HCT116 (cell line): ENCODE data around the gene SEMA5A. TPM values are rescaled to one million over a fixed set of nuclear protein-coding genes. Genes with fewer than 3 reads are reported as not detected.

Experiments used
- ATAC-seq: fragments of 200-7000 bp; cut with Tn5 transposase; 2 replicates; pipeline ENCODE4 v1.9.1; 2020; ENCODE audit warnings: mild to moderate bottlenecking, moderate library complexity
- BruUV-seq: library from RNA; stranded (reverse); fragments of 400-500 nt; replicated peaks from 2 replicates; lab custom pipeline; 2021; lab: Mats Ljungman, UMichigan
- CTCF ChIA-PET: fragments of 300-600 bp; sonication (Branson Sonifier 250); formaldehyde crosslinking; loops from one replicate; lab custom pipeline; 2021; ENCODE audit warnings: antibody characterized with exemption; lab: Charles Lee
- POLR2A ChIA-PET: fragments of 300-600, 350-600 bp; sonication (Branson Sonifier 250); formaldehyde crosslinking; loops from one replicate; lab custom pipeline; 2021; ENCODE audit warnings: antibody characterized with exemption; lab: Charles Lee
- RAD21 ChIA-PET, 2 experiments: fragments of 300-600 bp; sonication (Branson Sonifier 250); formaldehyde crosslinking; loops; one replicate each; lab custom pipeline; 2023; ENCODE audit warnings: low total read pairs in 2 of 2; ENCODE audit not compliant: uncharacterized antibody in 2 of 2, unreplicated experiment in 2 of 2, low non-redundant PET in 1 of 2; lab: Charles Lee
- DNase-seq: peaks from one replicate; pipeline ENCODE4 v3.0.0-alpha.2; 2010; ENCODE audit warnings: low read depth, low spot score
- H2AFZ ChIP-seq: fragments of 200-600 bp; shearing (Covaris generic), sonication (generic); 2 replicates; pipeline ENCODE4 v1.6.1; 2017; ENCODE audit warnings: low read depth, mixed run types, mixed read lengths, antibody characterized with exemption, low read length; ENCODE audit not compliant: poor library complexity, severe bottlenecking
- H3K27ac ChIP-seq: 2 replicates; pipeline ENCODE4 v1.5.1; 2012; ENCODE audit warnings: low read depth, low read length
- H3K27me3 ChIP-seq: fragments of 200-600 bp; sonication (generic); 2 replicates; pipeline ENCODE4 v1.6.1; 2016; ENCODE audit warnings: mixed run types, low read length, mixed read lengths; ENCODE audit not compliant: insufficient read depth
- H3K36me3 ChIP-seq, 2 experiments: fragments of 200-500 bp in 1 of 2; fragments of 200-600 bp in 1 of 2; sonication (Bioruptor generic) in 1 of 2; sonication (generic) in 1 of 2; 2 replicates each; pipeline versions ENCODE4 v1.5.1 to v1.6.1; 2014 to 2016; ENCODE audit warnings: low read length in 2 of 2, inconsistent platforms in 1 of 2, mixed read lengths in 1 of 2, mixed run types in 1 of 2; ENCODE audit not compliant: insufficient read depth in 2 of 2, control insufficient read depth in 1 of 2
- H3K4me1 ChIP-seq, 2 experiments: fragments of 200-600 bp in 1 of 2; sonication (generic) in 1 of 2; 2 replicates each; pipeline versions ENCODE4 v1.5.1 to v1.6.1; 2012 to 2017; ENCODE audit warnings: low read length in 2 of 2, inconsistent platforms in 1 of 2, mild to moderate bottlenecking in 1 of 2, mixed read lengths in 1 of 2, mixed run types in 1 of 2, moderate library complexity in 1 of 2; ENCODE audit not compliant: insufficient read depth in 2 of 2, control insufficient read depth in 1 of 2
- H3K4me2 ChIP-seq: fragments of 200-600 bp; sonication (generic); 2 replicates; pipeline ENCODE4 v1.6.1; 2017; ENCODE audit warnings: mixed run types, low read length, mixed read lengths
- H3K4me3 ChIP-seq, 2 experiments: fragments of 200-600 bp in 1 of 2; sonication (generic) in 1 of 2; replicated peaks in 1 of 2; 2 replicates each; pipeline ENCODE4 v1.5.1; 2011 to 2016; ENCODE audit warnings: low read length in 2 of 2, control low read depth in 1 of 2, low read depth in 1 of 2, mild to moderate bottlenecking in 1 of 2, mixed read lengths in 1 of 2, mixed run types in 1 of 2
- H3K79me2 ChIP-seq: fragments of 200-600 bp; sonication (generic); 2 replicates; pipeline ENCODE4 v1.6.1; 2017; ENCODE audit warnings: mild to moderate bottlenecking, mixed run types, low read length, moderate library complexity, mixed read lengths; ENCODE audit not compliant: insufficient read depth
- H3K9ac ChIP-seq: fragments of 200-600 bp; sonication (generic); 2 replicates; pipeline ENCODE4 v1.6.1; 2016; ENCODE audit warnings: low read length, mixed read lengths
- H3K9me2 ChIP-seq: fragments of 200-600 bp; sonication (generic), shearing (Covaris generic); 2 replicates; pipeline ENCODE4 v1.6.1; 2017; ENCODE audit warnings: mixed run types, mild to moderate bottlenecking, moderate library complexity; ENCODE audit not compliant: insufficient read depth
- H3K9me3 ChIP-seq, 2 experiments: fragments of 200-500 bp in 1 of 2; fragments of 200-600 bp in 1 of 2; sonication (Bioruptor generic) in 1 of 2; sonication (generic) in 1 of 2; 2 replicates each; pipeline ENCODE4 v1.6.1; 2014 to 2017; ENCODE audit warnings: low read length in 2 of 2, mixed read lengths in 2 of 2, inconsistent platforms in 1 of 2, low read depth in 1 of 2, mild to moderate bottlenecking in 1 of 2, mixed run types in 1 of 2, moderate library complexity in 1 of 2; ENCODE audit not compliant: control insufficient read depth in 1 of 2, insufficient read depth in 1 of 2
- H4K20me1 ChIP-seq: fragments of 200-600 bp; sonication (generic), shearing (Covaris generic); 2 replicates; pipeline ENCODE4 v1.6.1; 2017; ENCODE audit warnings: mixed run types, mild to moderate bottlenecking, moderate library complexity; ENCODE audit not compliant: insufficient read depth
- ATF3 ChIP-seq: IDR thresholded peaks from 2 replicates; pipeline ENCODE4 v1.6.1; 2012
- CBX3 ChIP-seq: IDR thresholded peaks from 2 replicates; pipeline ENCODE4 v1.6.1; 2012; ENCODE audit warnings: low read depth
- CTCF ChIP-seq, 3 experiments: fragments of 200-600 bp in 1 of 3; sonication (generic) in 1 of 3; IDR thresholded peaks in 2 of 3; conservative IDR thresholded peaks in 1 of 3; 2 replicates each; pipeline ENCODE4 v1.5.1; 2012 to 2017; ENCODE audit warnings: low read depth in 2 of 3, low read length in 2 of 3, antibody characterized with exemption in 1 of 3, borderline replicate concordance in 1 of 3, control low read depth in 1 of 3, mild to moderate bottlenecking in 1 of 3, mixed read lengths in 1 of 3, mixed run types in 1 of 3, moderate library complexity in 1 of 3; ENCODE audit not compliant: insufficient read depth in 1 of 3
- EGR1 ChIP-seq: IDR thresholded peaks from 2 replicates; pipeline ENCODE4 v1.6.1; 2012; ENCODE audit warnings: low read depth
- EZH2phosphoT487 ChIP-seq: fragments of 200-600 bp; IDR thresholded peaks from 2 replicates; pipeline ENCODE4 v1.6.1; 2018; ENCODE audit warnings: antibody characterized with exemption, borderline replicate concordance
- POLR2A ChIP-seq: IDR thresholded peaks from 2 replicates; pipeline ENCODE4 v1.7.0; 2011; ENCODE audit warnings: borderline replicate concordance; ENCODE audit not compliant: insufficient read depth, insufficient read length; ENCODE audit errors: extremely low read depth
- POLR2AphosphoS5 ChIP-seq: IDR thresholded peaks from 2 replicates; pipeline ENCODE4 v1.6.1; 2011; ENCODE audit warnings: mild to moderate bottlenecking, low read depth, low read length, moderate library complexity
- SRF ChIP-seq: IDR thresholded peaks from 2 replicates; pipeline ENCODE4 v1.6.1; 2012; ENCODE audit warnings: low read depth
- YY1 ChIP-seq: IDR thresholded peaks from 2 replicates; pipeline ENCODE4 v1.6.1; 2011; ENCODE audit warnings: low read length, low read depth, moderate library complexity, mild to moderate bottlenecking; ENCODE audit not compliant: insufficient replicate concordance; ENCODE audit errors: extremely low read depth
- ZFX ChIP-seq: fragments of 450-650 bp; IDR thresholded peaks from 2 replicates; pipeline ENCODE4 v1.6.1; 2017
- ZNF274 ChIP-seq: fragments of 200-500 bp; sonication (Bioruptor generic); IDR thresholded peaks from 2 replicates; pipeline ENCODE4 v1.6.1; 2014; ENCODE audit warnings: mild to moderate bottlenecking, low read depth, low read length, inconsistent platforms
- intact Hi-C: fragments of 100-400 bp; cut with micrococcal nuclease; formaldehyde crosslinking; loops from 2 replicates; pipeline ENCODE4 v1.10.0; 2022
- total RNA-seq: library from RNA; stranded (reverse); gene quantifications from one replicate; pipeline ENCODE4 v1.2.1, GENCODE V29; 2021; ENCODE audit not compliant: unreplicated experiment

SEMA5A gene
- total RNA-seq, 1 experiment from 2014 or later = 0.02 TPM

DNA sequence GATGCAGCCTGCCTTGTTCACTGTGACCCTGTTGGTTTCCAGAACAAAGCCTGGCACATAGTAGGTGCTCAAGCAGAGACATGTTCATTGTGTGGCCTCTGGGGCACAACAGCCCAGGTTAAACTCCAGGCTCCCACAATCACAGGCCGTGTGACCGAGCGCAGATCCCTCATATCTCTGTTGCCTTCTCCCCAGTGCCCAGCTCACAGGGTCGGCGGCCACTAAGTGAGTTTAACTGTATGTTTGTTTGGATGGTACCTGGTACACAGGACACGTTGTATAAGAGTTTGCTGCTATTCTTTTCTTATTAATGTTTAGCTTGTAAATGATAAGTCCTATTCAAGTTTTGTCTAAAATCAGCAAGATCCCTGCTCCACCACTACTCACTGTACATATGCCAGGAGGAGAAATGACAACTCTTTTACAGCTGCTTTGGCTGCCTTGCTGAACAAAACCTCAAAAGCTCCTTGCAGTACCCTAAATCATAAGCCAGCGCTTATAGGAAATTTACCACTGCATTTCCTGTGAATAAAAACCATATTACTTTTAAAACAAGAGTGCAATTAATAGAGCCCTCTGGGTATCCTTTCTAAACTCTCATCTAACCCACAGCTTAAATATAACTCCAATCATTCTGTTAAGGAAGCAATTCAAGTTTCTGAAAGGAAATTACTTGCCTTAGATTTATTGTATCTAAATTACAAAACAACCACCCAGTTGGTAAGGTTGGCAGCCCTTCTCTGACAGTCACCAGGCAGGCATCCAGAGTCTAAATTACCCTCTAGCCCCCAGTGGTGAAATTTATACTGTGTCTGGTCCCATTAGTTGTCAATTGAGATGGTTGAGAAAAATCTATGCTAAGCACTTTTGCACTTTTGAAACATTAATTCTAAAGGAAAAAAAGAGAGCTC is 379.4 kb downstream of the SEMA5A start:
- Histone ChIP-seq H3K36me3 (no peaks in the 10 kb centered on the region), H3K79me2 (no peaks in the 10 kb centered on the region), H3K9ac (no peak overlapping the region), H3K27ac (no peak overlapping the region), H3K4me1 (no peaks in the 10 kb centered on the region), H4K20me1 (no peaks in the 10 kb centered on the region), H3K4me3 (no peak overlapping the region), H3K9me3 (peaks cover 0 to 16% of the 10 kb centered on the region in 2 experiments; a peak in 2 of 4 replicates), H3K9me2 (no peaks in the 10 kb centered on the region), H3K4me2 (no peak overlapping the region), H2AFZ (no peak overlapping the region), H3K27me3 (no peaks in the 10 kb centered on the region)
- CTCF ChIA-PET = no interaction called here
- BruUV-seq = no TSS peak
- TF ChIP-seq POLR2A = no peak
- TF ChIP-seq ZNF274 = no peak
- TF ChIP-seq ATF3 = no peak
- TF ChIP-seq POLR2AphosphoS5 = no peak
- TF ChIP-seq EZH2phosphoT487 = no peak
- no peak for TF ChIP-seq CTCF (IDR thresholded peaks at IDR 0.05 in 2 of 3, conservative IDR thresholded peaks at IDR 0.05 in 1 of 3; ENCODE audit: borderline replicate concordance in 1 of 3, insufficient read depth in 1 of 3, low read depth in 2 of 3, low read length in 2 of 3)
- no peak for TF ChIP-seq YY1
- no peak for TF ChIP-seq ZFX
- TF ChIP-seq SRF = no peak
- no peak for TF ChIP-seq EGR1
- no peak for TF ChIP-seq CBX3
- RAD21 ChIA-PET = no interaction called here
- POLR2A ChIA-PET = no interaction called here
- DNase-seq (no peak), ATAC-seq (no peak)
- intact Hi-C loops = no loop called here
